Erythroblast (primary cell): ENCODE results near the gene FAM13A.

Source experiments
- GATA1 ChIP-seq: IDR thresholded peaks from 2 replicates; pipeline ENCODE4 v1.6.1; 2011; ENCODE audit warnings: low read depth, mild to moderate bottlenecking, control low read depth, low read length, moderate library complexity
- POLR2A ChIP-seq: IDR thresholded peaks from 2 replicates; pipeline ENCODE4 v1.6.1; 2011; ENCODE audit warnings: mild to moderate bottlenecking, low read length

- TF ChIP-seq POLR2A (no peak), GATA1 (no peak)
Measured at GRCh38 chr4:89070041-89070440, 13.1 kb upstream of the FAM13A start.
